Liver (tissue), 9 donors: ENCODE measurements around the gene WWOX. TPM values are rescaled to one million over a fixed set of nuclear protein-coding genes. Genes with fewer than 3 reads are reported as not detected.

Source experiments
- DNase-seq: peaks from one replicate; pipeline ENCODE4 v3.0.0-alpha.2; 2017; ENCODE audit warnings: low spot score
- H3K27ac ChIP-seq, 2 donors: one replicate each; pipeline ENCODE4 v1.7.0; 2013; ENCODE audit warnings: inconsistent platforms in 2 of 2, low read length in 2 of 2, control low read depth in 1 of 2, low read depth in 1 of 2, mild to moderate bottlenecking in 1 of 2
- H3K27me3 ChIP-seq, 4 donors: one replicate each; pipeline versions ENCODE4 v1.6.1 to v1.7.0; 2013; ENCODE audit warnings: low read length in 3 of 4, inconsistent platforms in 1 of 4, mild to moderate bottlenecking in 1 of 4, moderate library complexity in 1 of 4; ENCODE audit not compliant: control insufficient read depth in 4 of 4, insufficient read depth in 4 of 4
- H3K36me3 ChIP-seq, 4 donors: one replicate each; pipeline versions ENCODE4 v1.6.1 to v1.7.0; 2013; ENCODE audit warnings: low read length in 3 of 4, mild to moderate bottlenecking in 3 of 4, low read depth in 1 of 4, moderate library complexity in 1 of 4; ENCODE audit not compliant: control insufficient read depth in 4 of 4, insufficient read depth in 3 of 4
- H3K4me1 ChIP-seq, 4 donors: one replicate each; pipeline versions ENCODE4 v1.6.1 to v1.7.0; 2013; ENCODE audit warnings: low read length in 3 of 4, mild to moderate bottlenecking in 3 of 4, moderate library complexity in 1 of 4; ENCODE audit not compliant: control insufficient read depth in 4 of 4, insufficient read depth in 4 of 4
- H3K4me3 ChIP-seq, 3 donors: one replicate each; pipeline versions ENCODE4 v1.6.1 to v1.7.0; 2013; ENCODE audit warnings: low read length in 3 of 3, control low read depth in 1 of 3, low read depth in 1 of 3, mild to moderate bottlenecking in 1 of 3
- H3K9ac ChIP-seq, 2 donors: one replicate each; pipeline ENCODE4 v1.7.0; 2013; ENCODE audit warnings: low read length in 2 of 2, mild to moderate bottlenecking in 2 of 2, moderate library complexity in 2 of 2, control low read depth in 1 of 2, low read depth in 1 of 2
- H3K9me3 ChIP-seq, 4 donors: one replicate each; pipeline versions ENCODE4 v1.6.1 to v1.7.0; 2013; ENCODE audit warnings: low read length in 3 of 4; ENCODE audit not compliant: control insufficient read depth in 4 of 4
- EGR1 ChIP-seq, 2 donors: IDR thresholded peaks; 2 replicates each; pipeline ENCODE4 v1.6.1; 2016 to 2018; ENCODE audit warnings: antibody characterized with exemption in 2 of 2, low read depth in 2 of 2
- FOXA1 ChIP-seq: IDR thresholded peaks from 2 replicates; pipeline ENCODE4 v1.6.1; 2016; ENCODE audit warnings: antibody characterized with exemption
- FOXA2 ChIP-seq: IDR thresholded peaks from 2 replicates; pipeline ENCODE4 v1.6.1; 2016; ENCODE audit warnings: antibody characterized with exemption
- GABPA ChIP-seq, 2 donors: IDR thresholded peaks in 1 of 2; conservative IDR thresholded peaks in 1 of 2; 2 replicates each; pipeline ENCODE4 v1.6.1; 2016; ENCODE audit warnings: antibody characterized with exemption in 2 of 2, mild to moderate bottlenecking in 1 of 2, moderate library complexity in 1 of 2
- HNF4A ChIP-seq, 2 donors: conservative IDR thresholded peaks; 2 replicates each; pipeline ENCODE4 v1.6.1; 2016; ENCODE audit warnings: antibody characterized with exemption in 2 of 2, mild to moderate bottlenecking in 2 of 2
- HNF4G ChIP-seq: IDR thresholded peaks from 2 replicates; pipeline ENCODE4 v1.6.1; 2016; ENCODE audit warnings: antibody characterized with exemption
- JUND ChIP-seq, 2 donors: IDR thresholded peaks; 2 replicates each; pipeline ENCODE4 v1.6.1; 2016; ENCODE audit warnings: antibody characterized with exemption in 2 of 2
- NR2F2 ChIP-seq: IDR thresholded peaks from 2 replicates; pipeline ENCODE4 v1.6.1; 2016; ENCODE audit warnings: antibody characterized with exemption
- RAD21 ChIP-seq, 2 donors: IDR thresholded peaks; 2 replicates each; pipeline ENCODE4 v1.6.1; 2016; ENCODE audit warnings: antibody characterized with exemption in 2 of 2, mild to moderate bottlenecking in 2 of 2
- RXRA ChIP-seq, 2 donors: IDR thresholded peaks; 2 replicates each; pipeline ENCODE4 v1.6.1; 2017 to 2018; ENCODE audit warnings: antibody characterized with exemption in 2 of 2, mild to moderate bottlenecking in 1 of 2
- SP1 ChIP-seq: IDR thresholded peaks from 2 replicates; pipeline ENCODE4 v1.6.1; 2018; ENCODE audit warnings: antibody characterized with exemption, mild to moderate bottlenecking
- TAF1 ChIP-seq: conservative IDR thresholded peaks from 2 replicates; pipeline ENCODE4 v1.6.1; 2016; ENCODE audit warnings: antibody characterized with exemption, mild to moderate bottlenecking
- YY1 ChIP-seq: IDR thresholded peaks from 2 replicates; pipeline ENCODE4 v1.6.1; 2016; ENCODE audit warnings: antibody characterized with exemption, mild to moderate bottlenecking
- WGBS: extraction: QIAGEN DNeasy Blood & Tissue Kit; methylation state at CpG from one replicate; pipeline ENCODE4 v1.1.7; 2013; 5-methylcytosine and 5-hydroxymethylcytosine counted together
- polyA plus RNA-seq, 2 donors: library from polyadenylated mRNA; stranded (reverse) in 1 of 2; unstranded in 1 of 2; fragments of 200-250 nt in 1 of 2; fragments of >200 nt in 1 of 2; fragmentation: Nextera tagmentation in 1 of 2; extraction: Ambion mirVana in 1 of 2; gene quantifications; one replicate each; pipeline versions ENCODE4 v1.2.1 to v1.2.3, GENCODE V29; 2013 to 2015
- total RNA-seq, 2 donors: library from RNA; depleted of rRNA; stranded (reverse); fragments of >200 nt; gene quantifications; one replicate each; pipeline ENCODE4 v1.2.3, GENCODE V29; 2014
- TF ChIP-seq, protein P1 (sequence below): IDR thresholded peaks from 2 replicates; pipeline ENCODE4 v1.6.1; 2016; ENCODE audit warnings: antibody characterized with exemption
- TF ChIP-seq, protein P2 (sequence below): fragments of 150-350 bp; IDR thresholded peaks from 2 replicates; pipeline ENCODE4 v1.5.1; 2017; ENCODE audit warnings: improper control_type of control experiment, low read depth, low read length; ENCODE audit not compliant: missing input control
- TF ChIP-seq, protein P3 (sequence below): IDR thresholded peaks from 2 replicates; pipeline ENCODE4 v1.6.1; 2016; ENCODE audit warnings: antibody characterized with exemption
- TF ChIP-seq, protein P4 (sequence below): IDR thresholded peaks from 2 replicates; pipeline ENCODE4 v1.6.1; 2016; ENCODE audit warnings: antibody characterized with exemption, mild to moderate bottlenecking
- donor health status: healthy.
- donor health status: healthy.
- donor health status: healthy.
- donor health status: healthy.
- donor health status: healthy.

Gene WWOX
- total and polyA plus RNA-seq, 4 donors: 9.8 to 46.0 (median 15.3) TPM

DNA sequence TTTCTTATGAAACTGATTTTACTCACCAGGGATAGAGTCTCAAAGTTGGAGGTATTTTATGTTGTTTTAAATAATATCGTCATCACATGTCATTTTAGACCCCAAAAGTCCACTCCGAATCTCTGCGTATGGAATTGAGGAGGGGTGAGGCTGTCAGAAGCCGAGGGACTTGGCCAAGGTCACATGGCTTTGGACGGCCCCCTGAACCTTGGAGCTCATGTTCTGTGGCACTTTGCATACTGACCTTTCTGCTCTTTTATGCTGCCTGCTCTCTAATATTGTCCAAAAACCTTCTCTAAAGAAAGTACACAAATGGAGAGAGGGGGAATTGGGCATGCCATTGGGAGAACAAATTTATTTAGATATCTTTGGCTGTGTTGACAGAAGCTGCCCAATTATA is 700.0 kb downstream of the WWOX start:
- Histone ChIP-seq H3K4me1 (no peaks in the 10 kb centered on the region), H3K4me3 (no peak overlapping the region), H3K9me3 (no peaks in the 10 kb centered on the region), H3K9ac (no peak overlapping the region), H3K27me3 (no peaks in the 10 kb centered on the region), H3K27ac (no peak overlapping the region), H3K36me3 (no peaks in the 10 kb centered on the region)
- no peak for DNase-seq
- no peak for TF ChIP-seq GABPA (IDR thresholded peaks at IDR 0.05 in 1 of 2, conservative IDR thresholded peaks at IDR 0.05 in 1 of 2)
- no peak for TF ChIP-seq NR2F2
- no peak for TF ChIP-seq FOXA2
- TF ChIP-seq FOXA1: no peak
- TF ChIP-seq, protein P1, sequence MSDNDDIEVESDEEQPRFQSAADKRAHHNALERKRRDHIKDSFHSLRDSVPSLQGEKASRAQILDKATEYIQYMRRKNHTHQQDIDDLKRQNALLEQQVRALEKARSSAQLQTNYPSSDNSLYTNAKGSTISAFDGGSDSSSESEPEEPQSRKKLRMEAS: no peak
- no peak for TF ChIP-seq EGR1 (IDR thresholded peaks at IDR 0.05; ENCODE audit: low read depth in 2 of 2)
- TF ChIP-seq HNF4A (conservative IDR thresholded peaks at IDR 0.05): no peak
- TF ChIP-seq, protein P2, sequence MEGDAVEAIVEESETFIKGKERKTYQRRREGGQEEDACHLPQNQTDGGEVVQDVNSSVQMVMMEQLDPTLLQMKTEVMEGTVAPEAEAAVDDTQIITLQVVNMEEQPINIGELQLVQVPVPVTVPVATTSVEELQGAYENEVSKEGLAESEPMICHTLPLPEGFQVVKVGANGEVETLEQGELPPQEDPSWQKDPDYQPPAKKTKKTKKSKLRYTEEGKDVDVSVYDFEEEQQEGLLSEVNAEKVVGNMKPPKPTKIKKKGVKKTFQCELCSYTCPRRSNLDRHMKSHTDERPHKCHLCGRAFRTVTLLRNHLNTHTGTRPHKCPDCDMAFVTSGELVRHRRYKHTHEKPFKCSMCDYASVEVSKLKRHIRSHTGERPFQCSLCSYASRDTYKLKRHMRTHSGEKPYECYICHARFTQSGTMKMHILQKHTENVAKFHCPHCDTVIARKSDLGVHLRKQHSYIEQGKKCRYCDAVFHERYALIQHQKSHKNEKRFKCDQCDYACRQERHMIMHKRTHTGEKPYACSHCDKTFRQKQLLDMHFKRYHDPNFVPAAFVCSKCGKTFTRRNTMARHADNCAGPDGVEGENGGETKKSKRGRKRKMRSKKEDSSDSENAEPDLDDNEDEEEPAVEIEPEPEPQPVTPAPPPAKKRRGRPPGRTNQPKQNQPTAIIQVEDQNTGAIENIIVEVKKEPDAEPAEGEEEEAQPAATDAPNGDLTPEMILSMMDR: no peak
- no peak for TF ChIP-seq JUND (IDR thresholded peaks at IDR 0.05)
- no peak for TF ChIP-seq RAD21 (IDR thresholded peaks at IDR 0.05)
- no peak for TF ChIP-seq TAF1
- no peak for TF ChIP-seq YY1
- TF ChIP-seq, protein P3, sequence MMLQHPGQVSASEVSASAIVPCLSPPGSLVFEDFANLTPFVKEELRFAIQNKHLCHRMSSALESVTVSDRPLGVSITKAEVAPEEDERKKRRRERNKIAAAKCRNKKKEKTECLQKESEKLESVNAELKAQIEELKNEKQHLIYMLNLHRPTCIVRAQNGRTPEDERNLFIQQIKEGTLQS: no peak
- 56% methylated on average over 5 of the region's 5 CpGs for WGBS

DNA sequence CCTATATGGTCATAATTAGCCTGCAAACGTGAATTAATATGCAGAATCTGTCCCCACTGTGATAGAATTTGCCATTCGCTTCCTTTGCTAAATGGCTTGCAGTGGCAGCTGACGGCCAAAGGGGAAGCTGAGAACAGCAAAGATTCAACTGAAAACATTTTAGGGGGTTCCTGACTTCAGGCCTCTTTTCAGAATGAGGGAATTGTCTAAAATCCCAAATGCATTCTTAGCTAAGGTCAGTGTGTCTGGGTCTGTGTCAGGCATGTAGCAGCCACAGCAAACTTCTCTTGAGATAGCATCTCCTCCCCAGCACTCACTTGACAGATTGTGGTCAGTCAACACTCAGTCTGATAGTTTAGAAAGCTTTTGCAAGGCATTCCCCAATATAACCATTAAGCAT is 701.1 kb downstream of the WWOX start:
- Histone ChIP-seq H3K4me1 (no peaks in the 10 kb centered on the region), H3K9me3 (no peaks in the 10 kb centered on the region), H3K36me3 (no peaks in the 10 kb centered on the region), H3K9ac (no peak overlapping the region), H3K27me3 (no peaks in the 10 kb centered on the region), H3K27ac (no peak overlapping the region), H3K4me3 (no peak overlapping the region)
- no peak for TF ChIP-seq NR2F2
- TF ChIP-seq, protein P3: no peak
- no peak for TF ChIP-seq SP1
- TF ChIP-seq, protein P2: no peak
- TF ChIP-seq RXRA (IDR thresholded peaks at IDR 0.05): no peak
- TF ChIP-seq YY1: no peak
- no peak for TF ChIP-seq HNF4A (conservative IDR thresholded peaks at IDR 0.05)
- no peak for TF ChIP-seq TAF1
- TF ChIP-seq HNF4G: no peak
- no peak for TF ChIP-seq GABPA (IDR thresholded peaks at IDR 0.05 in 1 of 2, conservative IDR thresholded peaks at IDR 0.05 in 1 of 2)
- no peak for TF ChIP-seq FOXA2
- TF ChIP-seq, protein P4, sequence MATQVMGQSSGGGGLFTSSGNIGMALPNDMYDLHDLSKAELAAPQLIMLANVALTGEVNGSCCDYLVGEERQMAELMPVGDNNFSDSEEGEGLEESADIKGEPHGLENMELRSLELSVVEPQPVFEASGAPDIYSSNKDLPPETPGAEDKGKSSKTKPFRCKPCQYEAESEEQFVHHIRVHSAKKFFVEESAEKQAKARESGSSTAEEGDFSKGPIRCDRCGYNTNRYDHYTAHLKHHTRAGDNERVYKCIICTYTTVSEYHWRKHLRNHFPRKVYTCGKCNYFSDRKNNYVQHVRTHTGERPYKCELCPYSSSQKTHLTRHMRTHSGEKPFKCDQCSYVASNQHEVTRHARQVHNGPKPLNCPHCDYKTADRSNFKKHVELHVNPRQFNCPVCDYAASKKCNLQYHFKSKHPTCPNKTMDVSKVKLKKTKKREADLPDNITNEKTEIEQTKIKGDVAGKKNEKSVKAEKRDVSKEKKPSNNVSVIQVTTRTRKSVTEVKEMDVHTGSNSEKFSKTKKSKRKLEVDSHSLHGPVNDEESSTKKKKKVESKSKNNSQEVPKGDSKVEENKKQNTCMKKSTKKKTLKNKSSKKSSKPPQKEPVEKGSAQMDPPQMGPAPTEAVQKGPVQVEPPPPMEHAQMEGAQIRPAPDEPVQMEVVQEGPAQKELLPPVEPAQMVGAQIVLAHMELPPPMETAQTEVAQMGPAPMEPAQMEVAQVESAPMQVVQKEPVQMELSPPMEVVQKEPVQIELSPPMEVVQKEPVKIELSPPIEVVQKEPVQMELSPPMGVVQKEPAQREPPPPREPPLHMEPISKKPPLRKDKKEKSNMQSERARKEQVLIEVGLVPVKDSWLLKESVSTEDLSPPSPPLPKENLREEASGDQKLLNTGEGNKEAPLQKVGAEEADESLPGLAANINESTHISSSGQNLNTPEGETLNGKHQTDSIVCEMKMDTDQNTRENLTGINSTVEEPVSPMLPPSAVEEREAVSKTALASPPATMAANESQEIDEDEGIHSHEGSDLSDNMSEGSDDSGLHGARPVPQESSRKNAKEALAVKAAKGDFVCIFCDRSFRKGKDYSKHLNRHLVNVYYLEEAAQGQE: no peak
- no peak for TF ChIP-seq FOXA1
- no peak for DNase-seq
- 88% methylated on average over 3 of the region's 3 CpGs for WGBS
